Spleen (tissue), 11 donors: Measurements from ENCODE around the gene SIRT2. TPM values are rescaled to one million over a fixed set of nuclear protein-coding genes. Genes with fewer than 3 reads are reported as not detected.

Experiments used
- DNase-seq: peaks from one replicate; pipeline ENCODE4 v3.0.0-alpha.2; 2020
- H3K27ac ChIP-seq, 8 donors: fragments of 200-600 bp; sonication (generic) in 7 of 8; 1 replicate in 4 of 8; 2 replicates in 4 of 8; pipeline versions ENCODE4 v1.5.0 to v1.8.0; 2016 to 2021; ENCODE audit warnings: inconsistent platforms in 4 of 8, mild to moderate bottlenecking in 4 of 8, moderate library complexity in 1 of 8
- H3K27me3 ChIP-seq, 7 donors: fragments of 200-600 bp; sonication (generic) in 6 of 7; replicated peaks in 1 of 7; 1 replicate in 4 of 7; 2 replicates in 3 of 7; pipeline versions ENCODE4 v1.5.0 to v1.8.0; 2016 to 2021; ENCODE audit warnings: inconsistent platforms in 3 of 7, mild to moderate bottlenecking in 1 of 7
- H3K36me3 ChIP-seq, 6 donors: fragments of 200-600 bp; sonication (generic) in 5 of 6; 1 replicate in 4 of 6; 2 replicates in 2 of 6; pipeline versions ENCODE4 v1.5.0 to v1.8.0; 2016 to 2021; ENCODE audit warnings: inconsistent platforms in 2 of 6
- H3K4me1 ChIP-seq, 6 donors: fragments of 200-600 bp; sonication (generic) in 5 of 6; 1 replicate in 3 of 6; 2 replicates in 3 of 6; pipeline versions ENCODE4 v1.5.0 to v1.8.0; 2016 to 2021; ENCODE audit warnings: inconsistent platforms in 3 of 6
- H3K4me3 ChIP-seq, 8 donors: fragments of 200-600 bp; sonication (generic) in 7 of 8; 1 replicate in 4 of 8; 2 replicates in 4 of 8; pipeline versions ENCODE4 v1.5.0 to v1.8.0; 2016 to 2021; ENCODE audit warnings: inconsistent platforms in 4 of 8, mild to moderate bottlenecking in 4 of 8, moderate library complexity in 2 of 8
- H3K9me3 ChIP-seq, 8 donors: fragments of 200-600 bp; sonication (generic) in 7 of 8; 1 replicate in 4 of 8; 2 replicates in 4 of 8; pipeline versions ENCODE4 v1.5.0 to v1.8.0; 2016 to 2021; ENCODE audit warnings: inconsistent platforms in 4 of 8
- CTCF ChIP-seq, 11 experiments: fragments of 200-600 bp in 7 of 11; fragments of 450-650 bp in 4 of 11; sonication (generic) in 4 of 11; IDR thresholded peaks in 8 of 11; conservative IDR thresholded peaks in 3 of 11; 1 replicate in 7 of 11; 2 replicates in 4 of 11; pipeline versions ENCODE4 v1.4.0 to v1.8.0; 2016 to 2021; ENCODE audit warnings: antibody characterized with exemption in 11 of 11, inconsistent platforms in 4 of 11, mild to moderate bottlenecking in 1 of 11
- POLR2A ChIP-seq, 3 donors: fragments of 450-650 bp; IDR thresholded peaks; one replicate each; pipeline ENCODE4 v1.5.1; 2017; ENCODE audit warnings: antibody characterized with exemption in 3 of 3, mild to moderate bottlenecking in 1 of 3
- POLR2AphosphoS5 ChIP-seq, 3 donors: sonication (generic); formaldehyde crosslinking; IDR thresholded peaks; one replicate each; pipeline ENCODE4 v1.5.1; 2017; ENCODE audit warnings: antibody characterized with exemption in 3 of 3
- WGBS, 5 donors: extraction: QIAGEN DNeasy Blood & Tissue Kit in 3 of 5; methylation state at CpG; one replicate each; pipeline versions ENCODE4 v1.1.5 to v1.1.7; 2013 to 2018; 5-methylcytosine and 5-hydroxymethylcytosine counted together
- intact Hi-C: fragments of 100-400 bp; cut with DNase I; formaldehyde crosslinking; loops from one replicate; pipeline ENCODE4 v1.15.0; 2023; ENCODE audit warnings: low total_unique reads
- polyA plus RNA-seq, 3 donors: library from polyadenylated mRNA; stranded (reverse); fragments of 200-250 nt; gene quantifications; one replicate each; pipeline ENCODE4 v1.2.1, GENCODE V29; 2013
- total RNA-seq, 7 donors: library from RNA; depleted of rRNA in 3 of 7; stranded (reverse); fragments of >200 nt in 3 of 7; fragmentation: NEBNext Ultra II Directional in 4 of 7; extraction: Animal tissue kit (Norgen Biotek cat#: 25700) in 4 of 7; gene quantifications; one replicate each; pipeline versions ENCODE4 v1.1.0 to v1.2.1, GENCODE V29; 2016 to 2021
- donor health status: healthy with polysubstance abuse.
- donor health status: DM: no; HTN: no; CAD: no; lungs with moderate emphysema.
- donor health status: DM: no; HTN: no; CAD: no.
- donor health status: Bipolar disorder and iron deficiency.
- donor health status: healthy.
- donor health status: DM: no; HTN: no; CAD: no.
- donor health status: DM: yes; HTN: yes; CAD: no.

The SIRT2 gene
- total and polyA plus RNA-seq, 10 donors, result 25.8 to 81.0 (median 50.2) TPM

- H3K4me1 ChIP-seq, result peaks cover 47 to 90% (median 85%) of the 10 kb centered on the region in 6 donors
- intact Hi-C loops, result no loop called here
- DNase-seq, result peak; percentile 35
Measured at GRCh38 chr19:38846097-38846496, 53.3 kb downstream of the SIRT2 start.

GRCh38 chr19:38845374-38846024, 53.9 kb downstream of the SIRT2 start:
- 85 to 95% (median 93%) methylated on average over 14 of the region's 14 CpGs for WGBS, 5 donors
- H3K36me3 ChIP-seq, result peaks cover 2 to 83% (median 74%) of the 10 kb centered on the region in 6 donors

More at GRCh38 chr19:38846097-38846496, 53.3 kb downstream of the SIRT2 start:
- no peak overlapping the region for H3K4me3 ChIP-seq
- WGBS, 5 donors, result 62 to 85% (median 72%) methylated on average over 2 of the region's 2 CpGs
- peaks cover 2 to 77% (median 68%) of the 10 kb centered on the region in 6 donors for H3K36me3 ChIP-seq
- H3K9me3 ChIP-seq, result no peaks in the 10 kb centered on the region
- H3K27ac ChIP-seq, result peak overlapping the region in 5 of 8 donors; percentile 95 to 100 (median 100)
- no peak for TF ChIP-seq POLR2A (IDR thresholded peaks at IDR 0.05)
- TF ChIP-seq CTCF (IDR thresholded peaks at IDR 0.05 in 8 of 11, conservative IDR thresholded peaks at IDR 0.05 in 3 of 11), result no peak
- TF ChIP-seq POLR2AphosphoS5 (IDR thresholded peaks at IDR 0.05), result no peak
- H3K27me3 ChIP-seq, result no peaks in the 10 kb centered on the region

GRCh38 chr19:38844093-38844686, 55.2 kb downstream of the SIRT2 start:
- 86 to 90% (median 88%) methylated on average over 11 of the region's 11 CpGs for WGBS, 5 donors
- Histone ChIP-seq H3K27me3 (no peaks in the 10 kb centered on the region), H3K4me1 (peaks cover 47 to 100% (median 93%) of the 10 kb centered on the region in 6 donors), H3K36me3 (peaks cover 2 to 97% (median 87%) of the 10 kb centered on the region in 6 donors), H3K4me3 (no peak overlapping the region), H3K9me3 (no peaks in the 10 kb centered on the region), H3K27ac (peak overlapping the region in 5 of 8 donors; percentile 67 to 99 (median 72))
- intact Hi-C loops, result no loop called here
- TF ChIP-seq POLR2A (IDR thresholded peaks at IDR 0.05) (no peak), CTCF (IDR thresholded peaks at IDR 0.05 in 8 of 11, conservative IDR thresholded peaks at IDR 0.05 in 3 of 11) (no peak), POLR2AphosphoS5 (IDR thresholded peaks at IDR 0.05) (no peak)
- DNase-seq, result peak; percentile 41

More at GRCh38 chr19:38845374-38846024, 53.9 kb downstream of the SIRT2 start:
- Histone ChIP-seq H3K27ac (peak overlapping the region in 5 of 8 donors; percentile 27 to 100 (median 99)), H3K4me3 (no peak overlapping the region), H3K27me3 (no peaks in the 10 kb centered on the region), H3K4me1 (peaks cover 47 to 90% (median 86%) of the 10 kb centered on the region in 6 donors), H3K9me3 (no peaks in the 10 kb centered on the region)
- intact Hi-C loops, result no loop called here
- DNase-seq, result peak; percentile 37
- TF ChIP-seq POLR2AphosphoS5 (IDR thresholded peaks at IDR 0.05), result peak in 1 of 3 donors; percentile 10
- no peak for TF ChIP-seq POLR2A (IDR thresholded peaks at IDR 0.05)
- TF ChIP-seq CTCF (IDR thresholded peaks at IDR 0.05 in 8 of 11, conservative IDR thresholded peaks at IDR 0.05 in 3 of 11), result no peak

GRCh38 chr19:38843175-38843758, 56.2 kb downstream of the SIRT2 start:
- DNase-seq, result peak; percentile 76
- peak overlapping the region in 6 of 8 donors; percentile 55 to 99 (median 72) for H3K27ac ChIP-seq

More at GRCh38 chr19:38843175-38843758, 56.2 kb downstream of the SIRT2 start:
- H3K4me1 ChIP-seq, result peaks cover 43 to 100% (median 86%) of the 10 kb centered on the region in 6 donors
- peaks cover 6 to 100% (median 94%) of the 10 kb centered on the region in 6 donors for H3K36me3 ChIP-seq
- intact Hi-C loops, result no loop called here
- no peaks in the 10 kb centered on the region for H3K9me3 ChIP-seq
- H3K27me3 ChIP-seq, result no peaks in the 10 kb centered on the region
- no peak for TF ChIP-seq CTCF (IDR thresholded peaks at IDR 0.05 in 8 of 11, conservative IDR thresholded peaks at IDR 0.05 in 3 of 11)
- no peak for TF ChIP-seq POLR2AphosphoS5 (IDR thresholded peaks at IDR 0.05)
- TF ChIP-seq POLR2A (IDR thresholded peaks at IDR 0.05), result no peak
- WGBS, 5 donors, result 90 to 98% (median 96%) methylated on average over 8 to 9 of the region's 9 CpGs
- peak overlapping the region in 1 of 8 donors; percentile 28 for H3K4me3 ChIP-seq
